Upper lobe of right lung (tissue), 1 donor: ENCODE measurements around the gene HDAC4. TPM values are rescaled to one million over a fixed set of nuclear protein-coding genes. Genes with fewer than 3 reads are reported as not detected.

Source experiments
- ATAC-seq: fragments of 200-7000 bp; cut with Tn5 transposase; one replicate; pipeline ENCODE4 v1.9.1; 2020; ENCODE audit warnings: mild to moderate bottlenecking, moderate library complexity
- DNase-seq: peaks from one replicate; pipeline ENCODE4 v3.0.0-alpha.2; 2020
- H3K27ac ChIP-seq: fragments of 200-600 bp; one replicate; pipeline ENCODE4 v1.8.0; 2022
- H3K27me3 ChIP-seq: fragments of 200-600 bp; one replicate; pipeline ENCODE4 v1.8.0; 2022; ENCODE audit warnings: mild to moderate bottlenecking
- H3K36me3 ChIP-seq: fragments of 200-600 bp; one replicate; pipeline ENCODE4 v1.8.0; 2022
- H3K4me1 ChIP-seq: fragments of 200-600 bp; one replicate; pipeline ENCODE4 v1.8.0; 2022
- H3K4me3 ChIP-seq: fragments of 200-600 bp; one replicate; pipeline ENCODE4 v1.8.0; 2022; ENCODE audit warnings: mild to moderate bottlenecking
- H3K9me3 ChIP-seq: fragments of 200-600 bp; one replicate; pipeline ENCODE4 v1.8.0; 2022
- intact Hi-C: fragments of 100-400 bp; cut with DNase I; formaldehyde crosslinking; loops from one replicate; pipeline ENCODE4 v1.11.0; 2022
- total RNA-seq: library from RNA; stranded (reverse); fragmentation: NEBNext Ultra II Directional; extraction: Animal tissue kit (Norgen Biotek cat#: 25700); gene quantifications from one replicate; pipeline ENCODE4 v1.2.1, GENCODE V29; 2021
- TF ChIP-seq, protein P1 (sequence below): fragments of 200-600 bp; IDR thresholded peaks from one replicate; pipeline ENCODE4 v1.8.0; 2022; ENCODE audit warnings: antibody characterized with exemption
- donor health status: DM: no; HTN: yes; CAD: no; lungs with severe emphysema.

The HDAC4 gene
- total RNA-seq, 1 donor from 2014 or later = 44.1 TPM

DNA sequence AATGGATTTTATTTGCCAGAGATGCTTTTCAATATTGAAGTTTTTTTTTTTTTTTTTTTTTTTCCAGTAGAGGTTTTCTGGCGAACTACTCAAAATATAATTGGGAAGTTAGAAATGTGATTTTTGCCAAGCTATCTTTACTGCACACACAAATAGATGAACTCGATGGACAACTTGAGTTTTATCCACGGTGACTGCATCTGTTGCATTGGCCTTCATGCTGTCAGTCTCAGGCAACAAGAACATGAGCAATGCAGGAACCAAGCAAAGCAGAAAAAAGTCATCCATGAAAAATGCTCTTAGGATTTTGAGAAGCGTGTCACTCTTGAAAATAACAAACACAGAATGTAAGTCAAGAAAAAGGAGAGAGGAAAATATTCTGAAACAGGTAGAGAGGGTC, 22.7 kb upstream of the HDAC4 start:
- Histone ChIP-seq H3K9me3 (no peaks in the 10 kb centered on the region), H3K27ac (no peak overlapping the region), H3K27me3 (no peaks in the 10 kb centered on the region), H3K4me3 (no peak overlapping the region), H3K36me3 (no peaks in the 10 kb centered on the region), H3K4me1 (no peaks in the 10 kb centered on the region)
- TF ChIP-seq, protein P1, sequence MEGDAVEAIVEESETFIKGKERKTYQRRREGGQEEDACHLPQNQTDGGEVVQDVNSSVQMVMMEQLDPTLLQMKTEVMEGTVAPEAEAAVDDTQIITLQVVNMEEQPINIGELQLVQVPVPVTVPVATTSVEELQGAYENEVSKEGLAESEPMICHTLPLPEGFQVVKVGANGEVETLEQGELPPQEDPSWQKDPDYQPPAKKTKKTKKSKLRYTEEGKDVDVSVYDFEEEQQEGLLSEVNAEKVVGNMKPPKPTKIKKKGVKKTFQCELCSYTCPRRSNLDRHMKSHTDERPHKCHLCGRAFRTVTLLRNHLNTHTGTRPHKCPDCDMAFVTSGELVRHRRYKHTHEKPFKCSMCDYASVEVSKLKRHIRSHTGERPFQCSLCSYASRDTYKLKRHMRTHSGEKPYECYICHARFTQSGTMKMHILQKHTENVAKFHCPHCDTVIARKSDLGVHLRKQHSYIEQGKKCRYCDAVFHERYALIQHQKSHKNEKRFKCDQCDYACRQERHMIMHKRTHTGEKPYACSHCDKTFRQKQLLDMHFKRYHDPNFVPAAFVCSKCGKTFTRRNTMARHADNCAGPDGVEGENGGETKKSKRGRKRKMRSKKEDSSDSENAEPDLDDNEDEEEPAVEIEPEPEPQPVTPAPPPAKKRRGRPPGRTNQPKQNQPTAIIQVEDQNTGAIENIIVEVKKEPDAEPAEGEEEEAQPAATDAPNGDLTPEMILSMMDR = no peak
- ATAC-seq (no peak), DNase-seq (no peak)
- intact Hi-C loops = no loop called here

DNA sequence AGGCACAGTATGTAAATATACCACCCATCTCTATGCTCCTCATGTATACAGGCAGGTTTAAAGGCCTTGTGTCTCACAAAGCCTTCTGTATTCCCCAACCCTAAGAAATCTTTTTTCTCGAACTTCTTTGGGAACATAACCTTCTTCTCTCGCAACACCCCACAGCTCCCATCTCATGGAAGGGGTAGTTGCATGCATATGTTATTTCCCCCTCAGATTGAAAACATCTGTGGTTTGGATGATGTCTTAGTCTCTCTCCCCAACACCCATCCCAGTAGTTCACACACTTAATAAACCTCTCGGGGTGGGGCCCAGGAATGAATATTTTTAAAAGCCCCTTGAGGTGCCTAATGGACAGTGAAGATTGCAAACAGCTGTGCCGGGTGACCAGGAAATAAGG, 21.0 kb upstream of the HDAC4 start:
- TF ChIP-seq, protein P1 = no peak
- DNase-seq = no peak
- no peak overlapping the region for H3K4me3 ChIP-seq
- H3K4me1 ChIP-seq = no peaks in the 10 kb centered on the region
- no peak overlapping the region for H3K27ac ChIP-seq
- no peaks in the 10 kb centered on the region for H3K9me3 ChIP-seq
- no peaks in the 10 kb centered on the region for H3K27me3 ChIP-seq
- no peaks in the 10 kb centered on the region for H3K36me3 ChIP-seq
- intact Hi-C loops = no loop called here
- ATAC-seq = no peak

DNA sequence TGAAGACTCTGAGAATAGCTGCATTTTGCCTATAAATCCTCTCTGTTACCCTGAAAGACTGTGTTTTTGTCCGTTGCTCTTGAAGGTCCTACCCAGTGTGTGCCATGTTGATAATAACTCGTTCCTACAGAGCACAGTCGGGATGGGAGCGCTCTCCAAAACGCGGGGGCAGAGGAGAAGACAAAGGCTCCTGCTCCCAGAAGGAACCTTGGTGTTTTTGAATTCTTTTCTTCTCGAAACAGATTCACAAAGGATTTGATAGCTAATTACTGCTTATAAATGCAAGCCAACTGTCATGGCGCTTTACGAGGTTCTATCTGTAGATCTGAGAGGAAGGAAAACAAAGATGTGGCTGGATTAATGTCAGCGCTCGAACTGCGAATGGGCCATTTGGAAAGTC, 19.3 kb upstream of the HDAC4 start:
- Histone ChIP-seq H3K4me1 (no peaks in the 10 kb centered on the region), H3K27me3 (no peaks in the 10 kb centered on the region), H3K27ac (no peak overlapping the region), H3K4me3 (no peak overlapping the region), H3K9me3 (no peaks in the 10 kb centered on the region), H3K36me3 (no peaks in the 10 kb centered on the region)
- ATAC-seq (no peak), DNase-seq (no peak)
- TF ChIP-seq, protein P1 = no peak
- intact Hi-C loops = no loop called here

DNA sequence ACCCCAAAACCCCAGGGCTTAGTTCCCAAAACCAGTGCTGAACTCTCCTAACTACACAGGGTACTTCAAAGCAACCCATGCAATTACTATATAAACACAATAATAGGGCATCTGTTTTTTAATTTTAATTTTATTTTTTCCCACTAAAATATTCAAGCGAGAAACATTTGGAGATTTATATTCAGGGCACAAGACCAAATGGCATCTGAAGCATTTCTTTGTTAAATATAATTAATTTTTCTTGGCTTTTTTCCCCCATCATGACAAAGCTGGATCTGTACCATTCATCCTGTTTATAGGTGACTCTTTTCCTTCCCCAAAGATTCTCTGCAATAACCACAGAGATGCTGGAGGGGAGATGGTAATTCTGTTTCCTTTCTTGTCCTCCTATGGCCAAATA, 18.1 kb upstream of the HDAC4 start:
- H3K36me3 ChIP-seq = no peaks in the 10 kb centered on the region
- no peaks in the 10 kb centered on the region for H3K9me3 ChIP-seq
- intact Hi-C loops = no loop called here
- DNase-seq (no peak), ATAC-seq (no peak)
- no peaks in the 10 kb centered on the region for H3K27me3 ChIP-seq
- no peak overlapping the region for H3K4me3 ChIP-seq
- no peaks in the 10 kb centered on the region for H3K4me1 ChIP-seq
- H3K27ac ChIP-seq = no peak overlapping the region
- TF ChIP-seq, protein P1 = no peak

DNA sequence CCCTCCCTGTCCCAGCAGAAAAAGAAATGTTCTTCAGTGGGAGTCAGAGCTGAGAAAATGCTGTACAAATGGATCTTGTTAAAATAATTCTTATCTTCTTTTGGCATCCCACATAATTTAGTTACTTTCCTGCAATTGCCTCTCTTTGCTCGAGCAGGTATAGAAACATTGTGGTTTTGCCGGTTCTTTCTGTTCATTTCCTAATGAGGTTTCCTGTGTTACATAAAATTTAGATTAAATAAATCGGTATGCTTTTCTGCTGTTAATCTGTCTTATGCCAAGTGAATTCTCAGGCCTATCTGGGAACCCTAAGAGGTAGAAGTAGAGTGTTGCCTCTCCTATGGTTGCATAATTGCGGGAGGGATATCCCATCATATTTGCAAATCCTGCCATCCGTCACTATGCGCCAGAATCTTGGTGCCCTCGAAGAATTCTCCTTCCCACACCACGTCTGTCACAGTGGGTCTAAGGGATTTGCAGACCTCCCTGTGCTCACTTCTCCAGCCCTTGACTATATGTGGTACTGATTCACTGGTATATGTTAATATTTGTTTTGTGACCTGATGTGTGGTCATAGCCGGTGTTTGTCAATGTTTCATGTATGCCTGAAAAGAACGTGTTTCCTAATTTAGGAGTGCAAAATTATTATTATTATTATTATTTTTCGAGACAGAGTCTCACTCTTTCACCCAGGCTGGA, 12.2 kb upstream of the HDAC4 start:
- ATAC-seq (no peak), DNase-seq (no peak)
- Histone ChIP-seq H3K4me3 (no peak overlapping the region), H3K36me3 (no peaks in the 10 kb centered on the region), H3K27ac (no peak overlapping the region), H3K9me3 (no peaks in the 10 kb centered on the region), H3K4me1 (no peaks in the 10 kb centered on the region), H3K27me3 (no peaks in the 10 kb centered on the region)
- TF ChIP-seq, protein P1 = no peak
- intact Hi-C loops = no loop called here
